GM18907 (cell line): ENCODE data around the gene OXLD1.

ENCODE experiments used
- ATAC-seq: cut with Tn5 transposase; IDR thresholded peaks from one replicate; pipeline ENCODE4 v1.9.1; 2021; ENCODE audit warnings: mild to moderate bottlenecking, moderate library complexity; ENCODE audit not compliant: unreplicated experiment

The OXLD1 gene

DNA sequence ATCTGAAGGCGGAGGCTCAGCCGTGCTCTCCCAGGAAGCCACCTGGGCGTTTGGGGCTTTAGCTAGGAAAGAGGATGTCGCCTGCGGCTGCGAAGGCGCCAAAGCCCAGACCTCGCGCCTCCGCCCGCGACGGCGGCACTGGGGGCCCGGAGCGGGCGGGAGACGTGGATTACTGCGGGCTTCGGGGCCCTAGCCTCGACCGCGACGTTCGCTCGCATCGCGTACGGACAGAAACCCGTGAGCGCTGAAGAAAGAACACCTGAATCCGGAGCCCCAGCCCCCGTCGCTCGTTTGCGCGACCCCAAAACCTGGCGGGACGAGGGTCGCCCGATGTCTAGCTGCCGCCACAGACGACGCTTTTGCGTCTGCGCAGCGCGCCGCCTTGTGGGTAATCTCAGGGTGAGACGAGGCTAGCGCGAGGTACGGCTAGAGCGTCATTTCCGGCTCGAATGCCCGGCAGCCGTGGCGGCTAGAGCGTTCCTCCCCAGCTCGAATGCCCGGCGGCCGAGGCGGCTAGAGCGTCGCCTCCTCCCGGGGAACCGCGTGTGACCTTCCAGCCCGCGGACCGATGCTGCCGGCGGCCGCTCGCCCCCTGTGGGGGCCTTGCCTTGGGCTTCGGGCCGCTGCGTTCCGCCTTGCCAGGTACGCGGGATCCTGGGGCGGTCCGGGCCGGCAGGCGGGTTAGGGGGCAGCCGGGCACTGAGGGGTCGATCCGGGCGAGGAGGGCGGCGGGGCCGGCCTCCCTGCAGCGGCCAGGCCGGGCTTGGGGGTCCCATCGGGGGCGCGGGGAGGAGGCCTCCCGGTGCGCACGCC is 36.7 kb upstream of the OXLD1 start, which contains the start of gene MRPL12:
TSS of gene MRPL12 (plus strand) at position 434 of the 813 bp plus-strand sequence. CDS start at position 569, 135 bp downstream.
- peak; percentile 72 for ATAC-seq

DNA sequence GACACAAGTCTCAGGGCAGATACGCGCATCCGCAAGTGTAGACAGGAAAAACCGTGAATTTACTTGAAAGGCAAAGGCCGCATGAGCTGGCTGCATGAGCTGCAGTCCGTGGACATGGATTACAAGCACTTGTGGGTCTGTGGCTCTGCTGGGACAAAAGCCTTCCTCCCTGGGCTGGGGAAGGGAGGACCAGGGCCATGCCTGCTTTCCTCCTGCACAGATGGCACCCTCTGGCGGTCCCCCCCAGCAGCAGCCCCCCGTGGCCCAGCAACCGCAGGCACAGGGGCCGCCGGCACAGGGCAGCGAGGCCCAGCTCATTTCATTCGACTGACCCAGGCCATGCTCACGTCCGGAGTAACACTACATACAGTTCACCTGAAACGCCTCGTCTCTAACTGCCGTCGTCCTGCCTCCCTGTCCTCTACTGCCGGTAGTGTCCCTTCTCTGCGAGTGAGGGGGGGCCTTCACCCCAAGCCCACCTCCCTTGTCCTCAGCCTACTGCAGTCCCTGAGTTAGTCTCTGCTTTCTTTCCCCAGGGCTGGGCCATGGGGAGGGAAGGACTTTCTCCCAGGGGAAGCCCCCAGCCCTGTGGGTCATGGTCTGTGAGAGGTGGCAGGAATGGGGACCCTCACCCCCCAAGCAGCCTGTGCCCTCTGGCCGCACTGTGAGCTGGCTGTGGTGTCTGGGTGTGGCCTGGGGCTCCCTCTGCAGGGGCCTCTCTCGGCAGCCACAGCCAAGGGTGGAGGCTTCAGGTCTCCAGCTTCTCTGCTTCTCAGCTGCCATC is 35.1 kb upstream of the OXLD1 start:
- ATAC-seq: no peak

DNA sequence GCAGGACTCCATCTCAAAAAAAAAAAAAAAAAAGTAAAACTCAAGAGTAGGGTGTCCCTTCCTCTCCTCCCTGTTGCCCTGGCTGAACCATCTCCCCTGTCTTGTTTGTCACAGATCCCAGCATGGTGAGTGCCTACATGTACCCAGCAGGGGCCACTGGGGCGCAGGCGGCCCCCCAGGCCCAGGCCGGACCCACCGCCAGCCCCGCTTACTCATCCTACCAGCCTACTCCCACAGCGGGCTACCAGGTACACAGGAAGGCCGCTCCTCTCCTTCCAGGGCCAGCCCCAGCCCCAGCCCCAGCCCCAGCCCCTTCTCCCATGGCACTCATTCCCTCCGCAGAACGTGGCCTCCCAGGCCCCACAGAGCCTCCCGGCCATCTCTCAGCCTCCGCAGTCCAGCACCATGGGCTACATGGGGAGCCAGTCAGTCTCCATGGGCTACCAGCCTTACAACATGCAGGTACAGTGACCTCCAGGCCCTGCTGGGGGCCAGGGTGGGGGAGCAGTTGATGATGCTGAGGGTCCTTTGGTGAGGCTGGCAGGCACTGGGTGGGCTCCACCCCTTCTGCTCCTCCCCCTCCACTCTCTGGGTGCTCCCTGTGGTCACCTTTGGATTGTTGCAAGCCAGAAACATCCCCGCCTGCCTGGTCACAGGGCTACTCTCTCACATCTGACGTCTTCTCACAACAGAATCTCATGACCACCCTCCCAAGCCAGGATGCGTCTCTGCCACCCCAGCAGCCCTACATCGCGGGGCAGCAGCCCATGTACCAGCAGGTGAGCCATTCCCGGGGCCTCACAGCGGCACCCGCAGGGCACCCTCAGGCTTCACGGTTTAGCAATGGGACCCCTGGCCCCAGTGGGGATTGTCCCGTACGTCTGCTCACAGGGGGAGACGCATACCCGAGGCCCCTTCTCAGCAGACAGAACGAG is 34.2 kb upstream of the OXLD1 start:
- no peak for ATAC-seq

DNA sequence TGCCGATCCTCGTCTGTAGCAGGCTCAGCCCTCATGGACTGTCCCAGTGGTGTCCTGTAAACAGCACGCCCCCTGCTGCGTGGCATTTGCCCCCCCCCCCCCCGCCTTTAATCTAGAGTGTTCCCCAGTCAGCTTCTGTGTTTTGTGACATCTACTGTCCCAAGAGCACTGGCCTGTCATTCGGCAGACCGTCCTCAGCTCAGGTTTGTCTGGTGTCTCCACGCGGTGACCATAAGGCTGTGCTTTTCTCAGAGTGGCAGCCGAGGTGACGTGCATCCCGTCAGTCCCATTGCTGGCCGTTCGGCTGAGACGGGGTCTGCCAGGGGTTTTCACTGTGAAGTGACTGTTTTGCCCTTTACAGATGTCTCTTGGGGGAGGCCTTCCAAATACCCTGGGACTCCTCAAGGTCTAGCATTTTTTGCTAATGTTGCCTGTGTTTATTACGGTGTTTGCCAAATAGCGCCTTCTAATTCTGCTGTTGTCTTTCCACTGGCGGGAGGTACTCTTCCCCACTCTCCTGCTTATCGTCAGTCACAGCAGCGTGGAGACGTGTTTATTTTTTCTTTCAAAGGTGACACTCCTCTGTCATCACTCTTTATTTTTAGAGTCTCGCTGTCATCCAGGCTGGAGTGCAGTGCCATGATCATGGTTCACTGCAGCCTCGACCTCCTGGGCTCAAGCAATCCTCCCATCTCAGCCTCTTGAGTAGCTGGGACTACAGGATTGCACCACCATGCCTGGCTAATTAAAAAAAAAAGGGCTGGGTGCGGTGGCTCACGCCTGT is 31.0 kb upstream of the OXLD1 start:
- no peak for ATAC-seq

DNA sequence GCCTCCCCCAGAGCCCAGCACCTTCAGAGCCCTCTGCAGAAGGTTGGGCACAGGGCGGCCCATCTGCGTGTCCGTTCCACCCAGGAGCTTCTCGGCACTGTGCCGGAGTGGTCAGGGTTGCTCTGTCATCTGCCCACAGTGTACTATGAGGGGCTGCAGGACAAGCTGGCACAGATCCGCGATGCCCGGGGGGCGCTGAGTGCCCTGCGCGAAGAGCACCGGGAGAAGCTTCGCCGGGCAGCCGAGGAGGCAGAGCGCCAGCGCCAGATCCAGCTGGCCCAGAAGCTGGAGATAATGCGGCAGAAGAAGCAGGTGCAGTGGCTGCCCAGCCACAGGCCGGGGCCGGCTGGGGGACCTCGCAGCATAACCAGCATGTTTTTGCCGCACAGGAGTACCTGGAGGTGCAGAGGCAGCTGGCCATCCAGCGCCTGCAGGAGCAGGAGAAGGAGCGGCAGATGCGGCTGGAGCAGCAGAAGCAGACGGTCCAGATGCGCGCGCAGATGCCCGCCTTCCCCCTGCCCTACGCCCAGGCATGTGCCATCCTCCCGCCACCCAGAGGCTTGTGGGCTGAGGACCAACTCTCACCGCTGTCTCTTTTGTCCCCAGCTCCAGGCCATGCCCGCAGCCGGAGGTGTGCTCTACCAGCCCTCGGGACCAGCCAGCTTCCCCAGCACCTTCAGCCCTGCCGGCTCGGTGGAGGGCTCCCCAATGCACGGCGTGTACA is 30.0 kb upstream of the OXLD1 start:
- ATAC-seq: no peak

DNA sequence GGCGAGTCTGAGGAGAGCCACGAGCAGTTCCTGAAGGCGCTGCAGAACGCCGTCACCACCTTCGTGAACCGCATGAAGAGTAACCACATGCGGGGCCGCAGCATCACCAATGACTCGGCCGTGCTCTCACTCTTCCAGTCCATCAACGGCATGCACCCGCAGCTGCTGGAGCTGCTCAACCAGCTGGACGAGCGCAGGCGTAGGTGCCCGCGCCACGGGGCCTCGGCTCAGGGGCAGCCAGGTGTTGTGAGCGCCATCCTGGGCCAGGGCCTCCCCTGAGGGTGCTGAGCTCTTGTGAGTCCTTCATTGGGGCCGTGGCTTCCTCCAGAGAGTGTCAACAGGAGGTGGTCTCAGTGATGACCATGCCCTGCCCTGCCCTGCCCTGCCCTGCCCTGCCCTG is 29.4 kb upstream of the OXLD1 start:
- ATAC-seq: no peak

DNA sequence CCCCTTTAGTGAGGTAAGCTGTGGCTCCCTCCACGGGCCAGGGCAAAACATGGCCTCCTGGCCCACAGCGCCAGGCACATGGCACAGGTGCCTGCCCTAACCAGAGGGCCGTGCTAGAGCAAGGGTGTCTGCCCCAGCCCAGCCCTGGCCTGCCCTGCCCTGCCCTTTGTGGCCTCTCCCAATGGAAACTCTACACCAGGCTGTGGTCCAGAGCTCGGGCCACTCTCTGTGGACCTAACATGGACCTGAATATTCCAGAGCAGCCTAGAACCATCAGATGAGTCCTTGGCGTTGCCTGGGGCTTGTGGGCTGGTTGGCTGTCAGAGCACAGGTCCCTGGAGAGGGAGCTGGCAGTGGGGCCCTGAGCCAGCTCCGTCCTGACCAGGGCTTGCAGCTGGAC is 28.8 kb upstream of the OXLD1 start:
- no peak for ATAC-seq

DNA sequence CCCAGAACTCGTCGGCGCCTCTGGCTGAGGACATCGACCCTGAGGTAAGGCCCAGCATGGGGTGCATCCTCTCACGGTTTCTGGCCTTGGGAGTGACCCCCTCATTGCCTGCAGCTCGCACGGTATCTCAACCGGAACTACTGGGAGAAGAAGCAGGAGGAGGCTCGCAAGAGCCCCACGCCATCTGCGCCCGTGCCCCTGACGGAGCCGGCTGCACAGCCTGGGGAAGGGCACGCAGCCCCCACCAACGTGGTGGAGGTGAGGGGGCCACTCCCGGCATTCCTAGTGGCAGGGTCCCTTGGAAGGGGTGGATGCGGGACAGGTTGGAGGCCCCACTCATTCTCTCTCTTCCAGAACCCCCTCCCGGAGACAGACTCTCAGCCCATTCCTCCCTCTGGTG is 28.4 kb upstream of the OXLD1 start:
- no peak for ATAC-seq

DNA sequence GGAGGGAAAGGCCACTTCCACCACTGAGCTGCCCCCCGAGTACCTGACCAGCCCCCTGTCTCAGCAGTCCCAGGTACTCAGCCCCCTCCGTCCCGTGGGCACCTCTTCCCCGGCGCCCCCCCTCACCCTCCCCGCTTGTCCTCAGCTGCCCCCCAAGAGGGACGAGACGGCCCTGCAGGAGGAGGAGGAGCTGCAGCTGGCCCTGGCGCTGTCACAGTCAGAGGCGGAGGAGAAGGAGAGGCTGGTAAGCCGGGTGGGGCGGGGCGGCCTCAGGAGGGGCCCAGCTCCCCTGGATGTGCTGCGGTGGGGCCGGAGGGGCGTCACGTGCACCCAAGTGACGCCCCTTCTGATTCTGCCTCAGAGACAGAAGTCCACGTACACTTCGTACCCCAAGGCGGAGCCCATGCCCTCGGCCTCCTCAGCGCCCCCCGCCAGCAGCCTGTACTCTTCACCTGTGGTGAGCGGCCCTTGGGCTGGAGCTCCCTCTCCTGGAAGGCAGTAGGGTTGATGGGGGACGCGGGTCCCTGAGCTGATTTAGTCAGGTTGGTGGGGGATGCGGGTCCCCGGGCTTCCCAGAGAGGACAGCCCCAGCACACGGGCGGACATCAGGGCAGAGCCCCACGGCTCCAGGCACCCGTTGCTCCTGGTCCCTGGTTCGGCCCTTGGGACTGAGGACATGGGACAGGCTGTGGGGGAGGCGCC is 27.3 kb upstream of the OXLD1 start:
- no peak for ATAC-seq

DNA sequence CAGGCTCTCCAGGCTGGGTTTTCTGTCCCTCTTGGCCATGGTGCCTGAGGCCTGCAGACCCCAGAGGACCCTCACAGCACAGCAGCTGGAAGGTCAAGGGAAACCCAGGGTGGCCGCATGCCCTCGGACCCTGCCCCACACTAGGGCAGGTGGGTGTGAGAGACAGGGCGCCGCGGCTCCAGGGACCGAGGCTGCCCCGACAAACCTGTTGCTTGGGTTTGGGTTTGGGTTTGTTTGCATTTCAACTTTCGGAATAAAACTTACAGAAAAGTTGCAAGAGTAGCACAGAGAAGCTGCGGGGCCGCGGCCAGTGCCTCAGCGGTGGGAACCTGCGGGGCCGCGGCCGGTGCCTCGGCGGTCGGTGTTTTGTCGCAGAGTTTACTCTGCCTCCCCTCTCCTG is 25.2 kb upstream of the OXLD1 start:
- no peak for ATAC-seq

DNA sequence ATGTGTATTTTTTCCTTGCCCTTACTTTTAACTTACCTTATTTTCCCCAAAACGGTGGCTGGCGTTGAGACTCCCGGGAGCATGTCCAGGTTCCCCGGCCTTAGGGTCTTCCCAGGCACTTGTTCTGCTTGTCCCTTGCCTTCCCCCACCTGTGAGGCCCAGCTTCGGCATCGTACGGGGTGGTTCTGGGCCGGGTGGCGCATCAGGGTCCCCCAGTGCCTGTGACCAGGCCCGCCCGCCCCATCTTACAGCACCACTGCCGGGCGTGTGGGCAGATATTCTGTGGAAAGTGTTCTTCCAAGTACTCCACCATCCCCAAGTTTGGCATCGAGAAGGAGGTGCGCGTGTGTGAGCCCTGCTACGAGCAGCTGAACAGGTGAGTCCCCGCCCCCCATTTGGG is 24.8 kb upstream of the OXLD1 start:
- ATAC-seq: no peak

DNA sequence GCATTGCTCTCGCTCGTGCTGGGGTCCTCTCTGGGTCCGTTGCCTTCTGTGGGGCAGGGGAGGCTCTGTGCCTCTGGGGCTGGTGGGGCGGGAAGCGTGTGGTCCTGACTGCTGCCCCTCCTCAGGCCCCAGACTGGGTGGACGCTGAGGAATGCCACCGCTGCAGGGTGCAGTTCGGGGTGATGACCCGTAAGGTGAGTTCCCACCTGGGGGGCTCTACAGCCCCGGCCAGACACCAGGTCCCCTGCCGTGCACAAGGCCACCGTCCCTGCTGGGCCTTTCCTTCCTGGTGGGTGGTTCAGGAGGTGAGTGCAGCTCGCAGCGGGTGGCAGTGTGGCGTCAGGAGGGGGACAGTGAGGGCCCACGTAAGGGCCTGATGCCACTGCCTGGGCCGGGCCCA is 24.1 kb upstream of the OXLD1 start:
- ATAC-seq: no peak

DNA sequence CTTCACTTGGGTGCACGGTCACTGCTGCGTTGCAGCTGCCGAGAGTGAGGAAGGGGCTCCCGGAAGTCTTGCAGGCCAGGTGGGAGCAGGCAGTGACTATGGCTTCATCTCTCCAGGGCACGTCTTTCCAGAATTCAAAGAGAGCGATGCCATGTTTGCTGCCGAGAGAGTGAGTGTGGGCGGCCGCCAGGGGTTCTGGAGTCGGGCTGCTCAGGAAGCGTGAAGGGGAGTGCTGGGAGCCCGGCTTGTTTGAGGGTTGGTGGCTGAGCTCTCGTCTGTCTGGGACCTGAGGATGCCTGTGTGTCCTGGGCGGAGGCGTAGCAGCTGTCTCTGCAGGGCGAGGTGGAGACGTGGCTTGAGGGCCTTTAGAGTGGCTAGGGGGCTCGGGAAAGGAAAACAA is 23.7 kb upstream of the OXLD1 start:
- no peak for ATAC-seq

DNA sequence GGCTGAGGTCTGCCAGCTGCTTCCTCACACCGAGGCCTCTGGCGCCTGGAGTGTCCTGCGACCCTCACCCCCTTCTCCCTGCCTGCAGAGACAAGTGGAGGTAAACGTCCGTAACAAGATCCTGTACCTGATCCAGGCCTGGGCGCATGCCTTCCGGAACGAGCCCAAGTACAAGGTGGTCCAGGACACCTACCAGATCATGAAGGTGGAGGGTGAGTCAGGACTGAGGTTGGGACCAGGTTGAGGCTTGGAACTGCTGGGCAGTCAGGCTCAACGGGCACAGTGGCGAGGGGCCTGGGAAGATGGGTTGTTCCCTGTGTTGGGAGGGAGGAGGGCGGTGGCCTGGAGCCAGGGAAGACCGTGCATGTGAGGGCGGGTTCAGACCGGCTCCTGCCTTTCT is 22.2 kb upstream of the OXLD1 start:
- no peak for ATAC-seq

DNA sequence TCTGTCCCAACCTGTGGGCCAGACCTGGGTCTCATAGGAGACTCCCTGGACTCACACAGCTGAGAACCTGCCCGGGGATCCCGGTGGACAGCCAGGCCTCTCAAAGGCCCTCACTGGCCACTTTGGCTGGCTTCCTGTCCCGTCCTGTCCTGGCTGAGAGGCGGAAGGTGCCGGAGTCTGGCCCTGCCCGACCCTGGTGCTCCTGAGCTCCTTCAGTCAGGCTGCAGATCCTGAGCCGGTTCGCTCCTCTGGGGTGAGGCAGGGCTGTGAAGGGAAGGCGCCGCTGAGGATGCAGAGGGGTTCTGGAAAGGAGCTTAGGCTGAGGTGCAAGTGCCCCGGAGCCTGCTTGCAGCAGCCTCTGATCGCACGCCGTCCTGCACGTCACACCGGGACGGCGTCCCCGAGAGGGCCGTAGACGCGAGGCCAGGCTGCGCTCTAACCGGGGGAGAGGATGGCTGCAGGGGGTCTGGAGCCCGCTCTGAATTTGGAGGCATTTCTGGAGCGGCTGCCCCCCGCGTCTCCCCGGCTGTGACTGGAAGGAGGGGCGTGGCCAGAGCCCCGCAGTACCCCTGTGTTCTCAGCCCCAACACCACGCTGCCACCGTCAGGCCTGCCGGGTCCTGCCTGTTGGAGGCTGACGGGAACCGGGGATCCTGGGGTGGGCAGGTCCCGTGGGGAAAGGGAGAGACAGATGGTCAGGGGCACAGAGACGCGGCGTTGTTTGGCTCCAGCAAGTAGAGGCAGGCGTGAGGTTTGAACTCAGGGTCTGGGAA is 21.6 kb upstream of the OXLD1 start:
- no peak for ATAC-seq

DNA sequence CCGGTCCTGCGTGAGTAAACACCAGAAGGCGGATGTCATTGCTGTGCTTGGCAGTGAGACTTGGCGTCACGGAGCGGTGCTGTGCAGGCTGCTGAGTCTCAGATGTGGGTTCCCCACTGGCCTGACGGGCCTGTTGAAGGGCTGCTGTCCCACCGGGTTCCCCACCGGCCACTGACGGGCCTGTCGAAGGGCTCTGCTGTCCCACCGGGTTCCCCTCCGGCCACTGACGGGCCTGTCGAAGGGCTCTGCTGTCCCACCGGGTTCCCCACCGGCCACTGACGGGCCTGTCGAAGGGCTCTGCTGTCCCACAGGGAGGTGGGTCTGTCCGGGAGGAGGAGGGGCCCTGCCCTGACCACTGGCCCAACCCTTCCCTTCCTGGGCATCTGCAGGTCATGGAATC is 20.2 kb upstream of the OXLD1 start:
- ATAC-seq: no peak

DNA sequence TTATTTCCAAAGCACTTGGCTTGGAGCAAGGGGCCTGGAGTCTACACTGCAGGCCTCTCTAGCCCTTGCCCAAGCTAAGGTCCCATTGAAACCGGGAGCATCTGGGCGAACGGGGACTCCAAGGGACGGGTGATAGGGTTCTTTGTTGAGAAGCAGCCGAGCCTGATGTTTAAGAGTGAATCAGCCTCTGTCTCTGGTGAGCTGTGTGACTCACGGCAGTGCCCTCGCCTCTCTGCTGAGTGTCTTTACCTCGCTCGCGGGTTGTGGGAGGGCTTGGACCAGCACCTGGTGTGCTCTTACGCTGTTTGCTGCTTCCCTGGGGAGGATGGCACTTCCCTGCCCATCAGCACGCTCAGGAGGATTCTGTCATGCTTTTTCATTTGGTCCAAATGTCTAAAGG is 18.7 kb upstream of the OXLD1 start:
- ATAC-seq: no peak

DNA sequence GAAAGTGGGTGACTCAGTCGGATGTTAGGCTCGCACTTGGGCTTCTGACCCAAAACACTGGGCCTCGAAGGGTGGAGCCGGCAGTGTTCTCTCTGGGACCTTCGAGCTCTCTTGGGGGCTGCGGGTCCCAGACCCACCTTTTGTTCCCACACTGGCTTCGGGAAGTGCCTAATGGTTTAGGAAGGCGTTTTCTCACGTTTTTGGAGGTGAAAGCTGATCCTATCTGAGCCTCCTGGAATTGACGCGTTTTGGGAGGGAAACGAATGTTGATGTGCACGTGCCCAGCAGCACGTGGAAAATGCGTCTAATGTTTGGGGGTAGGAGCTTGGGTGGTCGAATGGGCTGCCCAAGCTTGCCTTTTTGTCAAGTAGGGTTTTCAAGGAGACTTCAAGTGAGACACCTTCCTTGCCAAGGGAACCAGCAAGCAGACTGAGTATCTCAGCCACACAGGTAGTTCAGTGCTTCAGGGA is 18.1 kb upstream of the OXLD1 start:
- no peak for ATAC-seq
